PC-9 (cell line): ENCODE data around the gene SNX18. TPM values are rescaled to one million over a fixed set of nuclear protein-coding genes. Genes with fewer than 3 reads are reported as not detected.
"Not testable (repeated sequence)": the region's sequence is repeated elsewhere in the genome, so short reads cannot be mapped to it uniquely, and the experiment has no call there.

Experiments
- BruUV-seq: library from RNA; stranded (reverse); fragments of 400-500 nt; replicated peaks from 2 replicates; lab custom pipeline; 2021; lab: Mats Ljungman, UMichigan
- CTCF ChIA-PET: fragments of 300-600 bp; sonication (Branson Sonifier 250); formaldehyde crosslinking; loops from one replicate; lab custom pipeline; 2022; ENCODE audit warnings: antibody characterized with exemption; lab: Charles Lee
- POLR2A ChIA-PET: fragments of 300-600 bp; sonication (Branson Sonifier 250); formaldehyde crosslinking; loops from one replicate; lab custom pipeline; 2022; ENCODE audit warnings: antibody characterized with exemption; ENCODE audit not compliant: unreplicated experiment; lab: Charles Lee
- DNase-seq, 2 experiments: peaks; one replicate each; pipeline versions ENCODE4 v3.0.0 to v3.0.0-alpha.2; 2015 to 2022; ENCODE audit warnings: mixed read lengths in 1 of 2
- H2AFZ ChIP-seq: fragments of 200-600 bp; sonication (generic); 2 replicates; pipeline ENCODE4 v1.8.1; 2017; ENCODE audit warnings: antibody characterized with exemption
- H3F3A ChIP-seq: fragments of 200-600 bp; sonication (generic); 2 replicates; pipeline ENCODE4 v1.8.1; 2017; ENCODE audit warnings: antibody characterized with exemption, mild to moderate bottlenecking, low read depth; ENCODE audit not compliant: insufficient read depth
- H3K27ac ChIP-seq: fragments of 200-600 bp; sonication (generic); 2 replicates; pipeline ENCODE4 v1.6.1; 2016; ENCODE audit warnings: mixed run types
- H3K27me3 ChIP-seq: fragments of 200-600 bp; sonication (generic); 2 replicates; pipeline ENCODE4 v1.6.1; 2016; ENCODE audit warnings: low read depth, mixed run types; ENCODE audit not compliant: insufficient read depth
- H3K36me3 ChIP-seq: fragments of 200-600 bp; sonication (generic); 2 replicates; pipeline ENCODE4 v1.6.1; 2016; ENCODE audit warnings: low read depth, mixed run types
- H3K4me1 ChIP-seq: fragments of 200-600 bp; sonication (generic); replicated peaks from 2 replicates; pipeline ENCODE4 v1.6.1; 2016; ENCODE audit warnings: mixed run types; ENCODE audit not compliant: insufficient read depth
- H3K4me2 ChIP-seq: fragments of 200-600 bp; sonication (generic); 2 replicates; pipeline ENCODE4 v1.6.1; 2017; ENCODE audit warnings: mixed run types
- H3K4me3 ChIP-seq: fragments of 200-600 bp; sonication (generic); 2 replicates; pipeline ENCODE4 v1.6.1; 2016; ENCODE audit warnings: mixed run types
- H3K79me2 ChIP-seq: fragments of 200-600 bp; sonication (generic); 2 replicates; pipeline ENCODE4 v1.6.1; 2017; ENCODE audit warnings: low read depth, mixed run types
- H3K9me2 ChIP-seq: fragments of 200-600 bp; sonication (generic); 2 replicates; pipeline ENCODE4 v1.8.1; 2017; ENCODE audit warnings: mild to moderate bottlenecking; ENCODE audit not compliant: insufficient read depth
- H3K9me3 ChIP-seq: fragments of 200-600 bp; sonication (generic); 2 replicates; pipeline ENCODE4 v1.8.1; 2016; ENCODE audit warnings: low read depth; ENCODE audit not compliant: insufficient read depth
- H4K20me1 ChIP-seq: fragments of 200-600 bp; sonication (generic); 2 replicates; pipeline ENCODE4 v1.8.1; 2017; ENCODE audit not compliant: insufficient read depth
- CTCF ChIP-seq: fragments of 200-600 bp; sonication (generic); conservative IDR thresholded peaks from 2 replicates; pipeline ENCODE4 v1.6.1; 2017; ENCODE audit warnings: mixed run types, antibody characterized with exemption, mild to moderate bottlenecking, moderate library complexity
- EZH2 ChIP-seq: fragments of 200-600 bp; sonication (generic); IDR thresholded peaks from 2 replicates; pipeline ENCODE4 v1.8.0; 2017; ENCODE audit warnings: antibody characterized with exemption, low read depth
- intact Hi-C: fragments of 100-400 bp; cut with micrococcal nuclease; formaldehyde crosslinking; loops from one replicate; pipeline ENCODE4 v1.10.0; 2022; ENCODE audit not compliant: unreplicated experiment
- total RNA-seq: library from RNA; stranded (reverse); gene quantifications from 2 replicates; pipeline ENCODE4 v1.2.3, GENCODE V29; 2021

Gene SNX18
- total RNA-seq, 1 experiment from 2014 or later: 9.7 TPM

GRCh38 chr5:54535149-54535844 is 17.7 kb downstream of the SNX18 start:
- POLR2A ChIA-PET: no interaction called here
- BruUV-seq: no TSS peak
- H3K9me2 ChIP-seq: no peaks in the 10 kb centered on the region
- no peaks in the 10 kb centered on the region for H3K9me3 ChIP-seq
- intact Hi-C loops: no loop called here
- H3K4me2 ChIP-seq: no peak overlapping the region
- CTCF ChIA-PET: no interaction called here
- peaks cover 9% of the 10 kb centered on the region for H3K4me1 ChIP-seq
- H3K4me3 ChIP-seq: no peak overlapping the region
- H3K79me2 ChIP-seq: peaks cover 88% of the 10 kb centered on the region
- no peak for TF ChIP-seq CTCF
- TF ChIP-seq EZH2: no peak
- no peak overlapping the region for H3K27ac ChIP-seq
- DNase-seq: no peak
- H3K27me3 ChIP-seq: no peaks in the 10 kb centered on the region
- 0 out of 2 replicates have a peak, but pooled peaks cover 4% of the 10 kb centered on the region for H3K36me3 ChIP-seq
- no peak overlapping the region for H2AFZ ChIP-seq
- H4K20me1 ChIP-seq: peaks cover 13% of the 10 kb centered on the region
- no peaks in the 10 kb centered on the region; the same call in 1 of the 2 replicates for H3F3A ChIP-seq

GRCh38 chr5:54536375-54536774 is 18.8 kb downstream of the SNX18 start:
- H3K4me2 ChIP-seq, H2AFZ ChIP-seq, H3K27me3 ChIP-seq, H3K9me2 ChIP-seq, H3K4me1 ChIP-seq, POLR2A ChIA-PET, H3K27ac ChIP-seq, BruUV-seq, CTCF ChIA-PET, H3F3A ChIP-seq, H3K9me3 ChIP-seq, intact Hi-C loops, H3K36me3 ChIP-seq, H3K4me3 ChIP-seq, DNase-seq: not testable (repeated sequence)
- Histone ChIP-seq H3K79me2 (peaks cover 90% of the 10 kb centered on the region), H4K20me1 (peaks cover 13% of the 10 kb centered on the region)

- H3K9me2 ChIP-seq, H3K4me1 ChIP-seq, H3K36me3 ChIP-seq, CTCF ChIA-PET, H2AFZ ChIP-seq, H3K4me2 ChIP-seq, H3K27ac ChIP-seq, POLR2A ChIA-PET, H3F3A ChIP-seq, BruUV-seq, H3K27me3 ChIP-seq, H3K9me3 ChIP-seq, DNase-seq, intact Hi-C loops, H3K4me3 ChIP-seq: not testable (repeated sequence)
- peaks cover 90% of the 10 kb centered on the region for H3K79me2 ChIP-seq
- peaks cover 11% of the 10 kb centered on the region for H4K20me1 ChIP-seq
Observed at GRCh38 chr5:54536861-54537260, 19.3 kb downstream of the SNX18 start.

- BruUV-seq: no TSS peak
- Histone ChIP-seq H3F3A (no peaks in the 10 kb centered on the region), H3K36me3 (0 out of 2 replicates have a peak, but pooled peaks cover 4% of the 10 kb centered on the region), H2AFZ (no peak overlapping the region), H4K20me1 (peaks cover 4% of the 10 kb centered on the region; the same call in 1 of the 2 replicates), H3K27ac (no peak overlapping the region), H3K4me1 (no peaks in the 10 kb centered on the region), H3K9me2 (no peaks in the 10 kb centered on the region), H3K4me2 (no peak overlapping the region), H3K9me3 (no peaks in the 10 kb centered on the region), H3K79me2 (peaks cover 90% of the 10 kb centered on the region), H3K4me3 (no peak overlapping the region), H3K27me3 (no peaks in the 10 kb centered on the region)
- ChIA-PET POLR2A (no interaction called here), CTCF (no interaction called here)
- no peak for DNase-seq
- intact Hi-C loops: no loop called here
- no peak for TF ChIP-seq EZH2
- no peak for TF ChIP-seq CTCF
Observed at GRCh38 chr5:54537725-54538124, 20.2 kb downstream of the SNX18 start.
